Sciatic nerve (tissue), 2 donors: ENCODE results near the gene BICDL2. TPM values are rescaled to one million over a fixed set of nuclear protein-coding genes. Genes with fewer than 3 reads are reported as not detected.
"Not testable (repeated sequence)": the region's sequence is repeated elsewhere in the genome, so short reads cannot be mapped to it uniquely, and the experiment has no call there.

Experiments
- ATAC-seq: fragments of 200-7000 bp; cut with Tn5 transposase; one replicate; pipeline ENCODE4 v1.9.1; 2020; ENCODE audit warnings: mild to moderate bottlenecking, moderate library complexity
- DNase-seq: peaks from one replicate; pipeline ENCODE4 v3.0.0-alpha.2; 2020; ENCODE audit warnings: low spot score
- intact Hi-C: fragments of 100-400 bp; cut with DNase I; formaldehyde crosslinking; loops from one replicate; pipeline ENCODE4 v1.14.2; 2022
- total RNA-seq: library from RNA; stranded (reverse); fragmentation: NEBNext Ultra II Directional; extraction: Animal tissue kit (Norgen Biotek cat#: 25700); gene quantifications from one replicate; pipeline ENCODE4 v1.2.1, GENCODE V29; 2021
- donor health status: DM: no; HTN: no; CAD: no.
- donor health status: DM: no; HTN: no; CAD: no.

BICDL2 gene
- total RNA-seq, 1 donor from 2014 or later: 0.22 TPM

DNA sequence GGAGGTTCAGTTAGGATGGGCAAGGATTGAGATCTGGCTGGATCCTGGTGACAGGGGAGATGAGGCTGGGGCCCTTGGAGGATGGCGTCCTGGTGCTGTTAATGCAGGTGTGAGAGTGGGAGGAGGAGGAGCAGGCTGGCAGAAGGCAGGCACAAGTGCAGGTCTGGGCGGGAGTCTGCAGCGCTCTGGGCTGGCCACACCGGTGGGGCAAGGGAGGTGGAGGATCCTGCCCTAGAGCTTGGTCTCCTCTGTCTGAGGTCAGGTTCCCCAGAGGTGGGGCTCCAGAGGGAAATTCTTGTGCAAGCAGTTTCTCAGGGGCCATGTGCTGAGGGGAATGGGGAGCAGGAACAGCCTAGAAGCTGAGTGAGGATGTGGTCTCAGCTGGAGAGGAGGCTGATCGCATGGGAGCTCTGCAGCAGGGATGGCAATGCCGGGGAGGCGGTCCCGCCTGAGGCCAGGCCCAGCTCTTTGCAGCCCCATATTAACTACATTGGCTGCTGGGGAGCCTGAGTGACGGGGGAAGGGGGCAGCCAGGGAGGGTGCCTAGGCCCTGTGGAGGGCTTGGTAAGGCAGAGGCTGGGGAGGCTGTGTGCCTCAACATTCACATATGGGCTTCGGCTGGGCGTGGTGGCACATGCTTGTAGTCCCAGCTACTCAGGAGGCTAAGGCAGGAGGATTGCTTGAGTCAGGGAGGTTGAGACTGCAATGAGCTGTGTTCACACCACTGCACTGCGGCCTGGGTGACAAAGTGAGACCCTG is 16.0 kb upstream of the BICDL2 start:
- DNase-seq, ATAC-seq: not testable (repeated sequence)
- intact Hi-C loops: loop anchor here (10.0 kb wide), 2 partner anchors 62 to 112 kb away; partner anchors contain the start of gene ZNF205

DNA sequence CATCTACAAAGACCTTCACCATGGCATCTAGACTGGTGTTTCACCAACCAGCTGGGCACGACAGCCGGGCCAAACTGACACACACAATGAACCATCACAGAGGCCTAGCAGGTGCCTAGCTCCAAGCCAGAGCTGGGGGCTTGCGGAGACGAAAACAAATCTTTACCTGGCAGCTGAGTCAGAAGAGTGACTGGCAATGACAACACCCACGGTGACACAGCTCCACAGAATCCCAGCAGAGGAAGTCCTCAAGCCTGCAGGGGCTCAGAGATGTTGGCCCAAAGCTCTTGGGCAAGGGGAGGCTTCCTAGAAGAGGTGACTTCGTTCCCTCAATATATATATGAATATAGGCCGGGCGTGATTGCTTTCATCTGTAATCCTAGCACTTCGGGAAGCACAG is 14.8 kb upstream of the BICDL2 start:
- no peak for ATAC-seq
- intact Hi-C loops: loop anchor here (10.0 kb wide), 2 partner anchors 63 to 113 kb away; partner anchors contain the start of gene ZNF205

DNA sequence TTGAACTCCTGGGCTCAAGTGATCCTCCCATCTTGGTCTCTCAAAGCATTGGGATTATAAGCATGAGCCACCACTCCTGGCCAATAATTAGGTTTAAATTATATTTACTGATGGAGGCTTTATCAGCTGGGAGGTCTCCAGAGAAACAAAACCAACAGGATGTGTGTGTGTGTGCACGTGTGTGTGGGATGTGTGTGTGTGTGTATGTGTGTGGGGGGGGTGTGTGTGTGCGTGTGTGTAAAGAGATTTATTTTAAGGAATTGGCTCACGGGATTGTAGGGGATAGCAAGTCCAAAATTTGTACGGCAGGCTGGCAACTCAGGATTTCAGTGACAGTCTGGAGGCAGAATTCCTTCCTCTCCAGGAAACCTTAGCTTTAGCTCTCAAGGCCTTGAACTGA is 14.3 kb upstream of the BICDL2 start:
- DNase-seq: no peak

More for the DNA sequence above, 14.8 kb upstream of the BICDL2 start:
- no peak for DNase-seq

DNA sequence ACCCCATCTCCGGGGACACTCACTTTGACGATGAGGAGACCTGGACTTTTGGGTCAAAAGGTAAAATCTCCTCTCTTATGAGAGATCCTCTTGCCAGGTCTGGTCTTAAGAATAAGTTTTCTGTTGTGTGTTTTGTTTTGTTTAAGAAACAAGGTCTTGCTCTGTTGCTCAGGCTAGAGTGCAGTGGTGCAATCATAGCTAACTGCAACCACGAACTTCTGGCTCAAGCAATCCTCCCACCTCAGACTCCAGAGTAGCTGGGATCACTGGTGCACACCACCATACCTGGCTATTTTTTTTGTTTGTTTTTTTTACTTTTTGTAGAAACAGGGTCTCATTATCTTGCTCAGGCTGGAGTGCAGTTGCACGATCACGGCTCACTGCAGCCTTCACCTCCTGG is 13.7 kb upstream of the BICDL2 start:
- DNase-seq: no peak
- ATAC-seq: no peak
- intact Hi-C loops: loop anchor here (10.0 kb wide), 2 partner anchors 64 to 114 kb away; partner anchors contain the start of gene ZNF205

More for the DNA sequence above, 14.3 kb upstream of the BICDL2 start:
- intact Hi-C loops: loop anchor here (10.0 kb wide), 2 partner anchors 64 to 114 kb away; partner anchors contain the start of gene ZNF205
- ATAC-seq: no peak

DNA sequence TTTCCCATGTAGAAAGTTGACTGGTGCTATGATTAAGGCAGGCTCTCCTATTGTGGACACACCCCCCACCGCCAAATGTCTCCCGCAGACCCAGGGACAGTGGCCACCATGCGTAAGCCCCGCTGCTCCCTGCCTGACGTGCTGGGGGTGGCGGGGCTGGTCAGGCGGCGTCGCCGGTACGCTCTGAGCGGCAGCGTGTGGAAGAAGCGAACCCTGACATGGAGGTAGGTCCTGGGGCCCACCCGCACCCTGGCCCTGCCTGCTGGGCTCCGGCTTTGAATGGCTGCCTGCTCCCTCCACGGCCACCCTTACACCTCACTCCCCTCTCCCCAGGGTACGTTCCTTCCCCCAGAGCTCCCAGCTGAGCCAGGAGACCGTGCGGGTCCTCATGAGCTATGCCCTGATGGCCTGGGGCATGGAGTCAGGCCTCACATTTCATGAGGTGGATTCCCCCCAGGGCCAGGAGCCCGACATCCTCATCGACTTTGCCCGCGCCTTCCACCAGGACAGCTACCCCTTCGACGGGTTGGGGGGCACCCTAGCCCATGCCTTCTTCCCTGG is 13.3 kb upstream of the BICDL2 start:
- ATAC-seq (no peak), DNase-seq (no peak)
- intact Hi-C loops: loop anchor here (10.0 kb wide), 2 partner anchors 65 to 115 kb away; partner anchors contain the start of gene ZNF205

DNA sequence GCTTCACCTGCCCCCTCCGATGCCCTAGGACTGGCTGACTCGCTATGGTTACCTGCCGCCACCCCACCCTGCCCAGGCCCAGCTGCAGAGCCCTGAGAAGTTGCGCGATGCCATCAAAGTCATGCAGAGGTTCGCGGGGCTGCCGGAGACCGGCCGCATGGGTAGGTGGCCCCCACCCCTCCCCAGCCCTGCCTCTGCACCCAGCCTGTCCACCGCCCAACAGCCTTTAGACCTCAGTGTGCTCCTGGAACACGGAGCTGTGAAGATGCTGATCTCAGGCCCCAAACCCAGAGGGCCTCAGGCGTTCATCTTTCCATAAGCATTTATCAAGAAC is 10.6 kb upstream of the BICDL2 start:
- DNase-seq (no peak), ATAC-seq (no peak)
- intact Hi-C loops: no loop called here

DNA sequence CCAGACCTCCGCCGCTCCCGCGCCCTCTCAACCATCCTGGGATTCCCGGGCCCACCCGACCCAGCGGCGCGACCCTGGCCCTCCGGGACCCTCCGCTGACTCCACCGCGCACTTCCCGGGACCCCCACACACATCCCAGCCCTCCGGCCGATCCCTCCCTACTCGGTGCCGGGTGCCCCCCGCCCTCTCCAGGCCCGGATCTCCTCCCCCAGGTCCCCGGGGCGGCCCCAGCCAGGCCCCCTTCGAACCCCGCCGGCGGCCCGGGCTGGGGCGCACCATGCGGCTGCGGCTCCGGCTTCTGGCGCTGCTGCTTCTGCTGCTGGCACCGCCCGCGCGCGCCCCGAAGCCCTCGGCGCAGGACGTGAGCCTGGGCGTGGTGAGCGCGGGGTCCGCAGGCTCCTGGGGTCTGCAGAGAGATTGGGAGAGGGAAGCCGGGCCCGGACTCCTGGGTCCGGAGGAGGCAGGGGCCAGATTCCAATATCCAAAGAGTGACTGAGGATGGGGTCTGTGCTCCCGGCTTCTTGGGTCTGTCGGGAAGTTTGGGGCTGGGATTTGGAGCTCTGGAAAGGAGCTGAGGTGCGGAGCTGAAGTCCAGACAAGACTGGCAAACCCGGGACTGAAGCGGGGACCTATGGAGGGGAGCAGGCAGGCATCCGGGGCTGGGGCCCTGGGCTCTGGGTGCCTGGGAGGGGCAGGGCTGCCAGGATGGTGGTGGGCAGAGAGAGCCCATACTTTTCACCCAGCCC is 10.1 kb upstream of the BICDL2 start:
- ATAC-seq (peak; percentile 19), DNase-seq (no peak)
- intact Hi-C loops: no loop called here

DNA sequence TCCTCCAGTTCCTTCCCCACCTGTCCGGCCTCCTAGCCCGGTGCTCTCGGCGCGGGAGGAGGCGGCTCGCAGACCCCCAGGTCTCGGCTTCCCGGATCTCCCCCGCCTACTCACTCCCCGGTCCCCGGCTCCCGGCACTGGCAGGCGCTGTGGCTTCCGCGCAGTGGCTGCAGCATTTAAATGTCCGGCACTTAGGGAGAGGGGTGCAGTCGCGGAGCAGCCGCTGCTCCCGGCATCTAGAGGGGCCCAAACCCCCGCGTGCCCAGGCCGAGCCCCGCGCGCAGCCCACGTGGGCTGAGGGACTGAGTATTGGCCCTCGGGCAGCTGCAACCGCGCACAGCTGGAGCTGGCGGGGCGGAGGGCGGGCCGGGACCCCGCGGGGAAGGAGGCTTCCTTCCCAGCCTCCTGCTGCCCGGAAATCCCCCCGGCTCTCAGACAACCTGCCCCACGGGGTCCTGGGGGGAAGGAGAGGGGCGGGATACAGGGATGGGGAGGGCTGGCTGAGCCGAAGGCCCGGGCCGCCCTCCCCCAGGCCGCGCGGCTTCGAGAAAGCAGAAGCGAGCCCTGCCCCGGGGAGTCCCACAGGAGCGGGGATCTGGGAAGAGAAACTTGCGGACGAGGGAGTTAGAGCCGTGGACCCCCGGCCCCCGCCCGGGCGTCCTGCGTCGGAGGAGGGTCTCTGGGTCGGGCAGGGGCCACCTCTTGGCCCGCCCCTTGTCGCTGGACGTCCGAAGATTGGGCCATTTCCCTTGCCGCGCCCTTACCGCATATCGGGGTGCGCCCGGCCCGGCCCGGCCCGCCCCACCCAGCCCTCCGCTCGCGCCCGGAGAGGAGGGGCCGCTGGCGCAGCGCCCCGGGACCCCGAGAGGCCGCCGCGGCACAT is 9.3 kb upstream of the BICDL2 start, which contains the start of gene MMP25:
Gene MMP25, plus strand, starts transcription at position 804 of the 883 bp plus-strand sequence. CDS start 357 bp downstream, outside the sequence.
- intact Hi-C loops: no loop called here
- peak; percentile 41 for ATAC-seq
- DNase-seq: no peak

DNA sequence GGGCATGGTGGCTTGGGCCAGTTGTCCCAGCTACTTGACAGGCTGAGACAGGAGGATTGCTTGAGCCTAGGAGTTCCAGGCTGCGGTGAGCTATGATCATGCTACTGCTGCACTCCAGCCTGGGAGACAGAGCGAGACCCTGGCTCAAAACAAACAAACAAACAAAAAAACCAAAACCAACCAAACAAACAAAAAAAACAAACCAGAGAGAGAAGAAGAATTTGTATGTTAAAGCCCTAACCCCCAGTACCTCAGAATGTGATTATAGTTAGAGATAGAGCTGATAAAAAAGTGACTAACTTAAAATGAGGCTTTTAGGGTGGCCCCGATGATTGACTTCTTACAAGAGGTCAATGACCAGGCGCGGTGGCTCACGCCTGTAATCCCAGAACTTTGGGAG is 8.0 kb upstream of the BICDL2 start:
- DNase-seq (no peak), ATAC-seq (no peak)
- intact Hi-C loops: no loop called here

DNA sequence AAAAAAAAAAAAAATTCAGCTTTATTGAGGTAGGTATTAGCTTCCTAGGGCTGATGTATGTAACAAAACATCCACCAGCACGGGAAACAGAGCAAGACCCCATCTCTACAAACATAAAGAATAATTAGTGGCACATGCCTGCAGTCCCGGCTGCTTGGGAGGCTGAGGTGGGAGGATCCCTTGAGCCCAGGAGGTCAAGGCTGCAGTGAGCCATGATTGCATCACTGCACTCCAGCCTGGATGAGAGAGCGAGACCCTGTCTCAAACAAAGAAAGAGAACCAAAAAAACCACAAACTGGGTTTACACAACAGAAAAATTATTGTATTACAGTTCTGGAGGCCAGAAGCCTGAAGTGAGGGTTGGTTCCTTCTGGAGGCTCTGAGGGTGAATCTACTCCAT is 5.6 kb upstream of the BICDL2 start:
- intact Hi-C loops: no loop called here
- no peak for DNase-seq
- ATAC-seq: no peak

DNA sequence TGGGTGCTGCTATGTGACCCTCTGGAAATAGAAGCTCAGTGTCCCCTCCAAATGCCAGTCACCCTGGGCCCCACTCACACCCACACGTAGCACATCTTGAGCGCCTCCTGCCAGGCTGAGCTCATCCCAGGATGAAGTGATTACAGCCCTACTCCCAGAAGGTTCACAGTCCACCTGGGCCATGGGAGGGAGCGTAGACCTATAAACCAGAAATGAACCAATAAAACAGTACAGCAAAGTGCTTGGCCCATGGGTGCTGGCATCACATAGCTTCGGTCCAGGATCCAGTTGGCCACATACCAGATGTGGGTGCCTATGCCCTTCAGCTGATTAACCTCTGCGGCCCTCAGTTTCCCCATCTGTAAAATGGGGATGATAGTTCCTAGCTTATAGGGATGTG is 2.2 kb upstream of the BICDL2 start:
- intact Hi-C loops: no loop called here
- no peak for DNase-seq
- ATAC-seq: no peak

DNA sequence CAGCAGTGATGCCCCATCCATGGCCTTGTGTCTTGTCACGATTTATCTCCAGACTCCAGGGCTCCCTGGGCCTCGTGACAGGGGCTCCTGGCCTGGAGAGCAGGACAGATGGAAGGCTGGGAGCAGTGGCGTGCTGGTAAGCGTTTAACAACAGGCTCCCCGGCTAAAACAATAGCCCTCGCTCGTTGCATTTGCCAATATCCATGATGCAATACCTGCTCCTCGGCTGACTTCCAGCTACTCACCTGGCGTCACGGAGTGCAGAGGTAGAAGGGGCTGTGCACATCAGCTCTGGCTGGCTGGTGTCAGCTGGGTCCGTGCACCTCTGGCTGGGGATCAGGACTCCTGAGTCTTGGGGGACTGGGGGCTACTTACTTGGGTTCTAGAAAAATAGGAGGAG is 1.5 kb upstream of the BICDL2 start:
- DNase-seq (no peak), ATAC-seq (no peak)
- intact Hi-C loops: no loop called here

DNA sequence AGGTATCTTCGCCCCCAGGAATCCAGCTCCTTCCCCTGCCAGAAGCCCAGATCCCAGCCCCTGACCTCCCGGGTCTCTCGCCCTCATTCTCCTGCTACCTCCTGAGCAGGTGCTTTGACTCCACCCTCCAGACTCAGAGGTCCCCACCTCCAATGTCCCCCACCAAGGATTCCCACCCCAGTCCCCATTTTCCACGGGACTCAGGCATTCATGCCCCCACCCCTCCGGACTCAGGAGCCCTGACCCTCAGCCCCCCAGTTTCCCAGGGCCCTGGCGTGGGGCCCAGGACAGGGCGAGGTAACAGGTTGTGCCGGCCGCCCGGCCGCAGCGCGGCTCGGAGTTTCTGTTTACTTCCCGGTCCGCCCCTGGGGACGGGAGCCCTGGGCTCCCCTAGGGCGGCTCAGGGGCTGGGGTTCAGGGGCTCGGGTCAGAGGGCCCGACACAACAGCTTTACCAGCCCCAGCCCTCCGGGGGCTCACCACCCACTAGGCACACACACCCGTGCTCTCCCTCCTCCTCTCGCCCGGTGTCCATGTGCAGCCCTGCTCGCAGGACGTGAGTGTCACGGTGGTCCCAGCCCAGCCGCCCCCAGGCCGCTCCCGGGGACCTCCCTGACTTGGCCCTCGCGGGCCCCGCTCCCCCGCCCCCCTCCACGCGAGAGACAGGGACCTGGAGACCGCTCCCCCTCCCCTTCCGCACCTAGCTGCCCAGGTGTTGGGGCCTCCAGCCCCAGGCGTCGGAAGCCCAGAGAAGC is 595 bp downstream of the BICDL2 start:
- ATAC-seq: no peak
- intact Hi-C loops: no loop called here
- no peak for DNase-seq

DNA sequence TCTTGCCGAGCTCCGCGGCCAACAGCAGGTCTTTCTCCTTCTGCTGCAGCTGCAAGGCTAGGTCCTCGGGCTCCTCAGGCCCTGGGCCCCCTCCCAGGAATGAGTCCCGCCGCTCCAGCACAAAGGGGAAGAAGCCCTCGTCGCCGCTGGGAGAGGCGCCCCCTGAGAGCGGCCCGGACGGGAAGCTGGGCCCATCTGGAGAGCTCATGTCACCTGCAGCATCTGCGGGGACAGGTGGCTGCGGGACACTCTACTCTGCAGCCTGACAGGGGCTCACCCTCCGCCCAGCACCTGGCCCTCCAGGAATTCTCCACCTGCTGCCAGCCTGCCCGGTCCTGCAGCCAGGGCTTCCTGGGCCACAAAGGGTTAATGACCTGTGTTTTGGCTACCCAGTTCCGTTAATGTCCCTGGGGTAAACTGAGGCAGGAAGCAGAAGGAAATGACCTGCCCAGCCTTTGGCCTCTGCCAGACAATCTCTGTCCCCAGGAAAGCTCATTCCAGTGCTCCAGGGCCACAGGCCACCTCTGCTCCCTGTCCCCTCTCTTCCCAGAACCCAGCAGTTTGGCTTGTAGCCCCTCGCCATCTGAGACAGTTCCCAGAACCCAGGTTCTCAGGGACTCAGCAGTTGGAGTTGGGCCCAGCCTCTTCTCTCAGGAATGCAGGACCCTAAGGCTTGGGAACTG is 1.3 kb downstream of the BICDL2 start:
- intact Hi-C loops: no loop called here
- no peak for DNase-seq
- ATAC-seq: no peak

DNA sequence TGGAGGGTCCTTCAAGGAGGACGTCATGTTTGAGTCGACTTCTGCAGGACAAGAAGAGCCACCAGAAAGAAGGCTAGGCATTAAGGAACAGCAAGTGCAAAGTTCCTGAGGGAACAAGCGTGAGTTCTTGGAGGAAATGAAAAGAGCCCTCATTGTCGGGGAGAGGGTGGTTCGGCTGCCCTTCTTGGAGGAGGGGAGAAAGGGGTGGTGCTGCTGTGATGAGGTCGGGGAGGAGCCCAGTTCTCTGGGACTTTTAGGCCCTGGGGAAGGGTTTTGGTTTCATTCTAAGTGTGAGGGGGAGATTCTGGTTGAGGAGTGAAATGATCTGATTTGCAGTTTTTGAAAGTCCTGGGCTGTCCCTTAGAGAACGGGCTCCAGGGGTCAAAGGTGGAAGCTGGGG is 4.1 kb downstream of the BICDL2 start:
- intact Hi-C loops: no loop called here
- ATAC-seq (no peak), DNase-seq (no peak)

DNA sequence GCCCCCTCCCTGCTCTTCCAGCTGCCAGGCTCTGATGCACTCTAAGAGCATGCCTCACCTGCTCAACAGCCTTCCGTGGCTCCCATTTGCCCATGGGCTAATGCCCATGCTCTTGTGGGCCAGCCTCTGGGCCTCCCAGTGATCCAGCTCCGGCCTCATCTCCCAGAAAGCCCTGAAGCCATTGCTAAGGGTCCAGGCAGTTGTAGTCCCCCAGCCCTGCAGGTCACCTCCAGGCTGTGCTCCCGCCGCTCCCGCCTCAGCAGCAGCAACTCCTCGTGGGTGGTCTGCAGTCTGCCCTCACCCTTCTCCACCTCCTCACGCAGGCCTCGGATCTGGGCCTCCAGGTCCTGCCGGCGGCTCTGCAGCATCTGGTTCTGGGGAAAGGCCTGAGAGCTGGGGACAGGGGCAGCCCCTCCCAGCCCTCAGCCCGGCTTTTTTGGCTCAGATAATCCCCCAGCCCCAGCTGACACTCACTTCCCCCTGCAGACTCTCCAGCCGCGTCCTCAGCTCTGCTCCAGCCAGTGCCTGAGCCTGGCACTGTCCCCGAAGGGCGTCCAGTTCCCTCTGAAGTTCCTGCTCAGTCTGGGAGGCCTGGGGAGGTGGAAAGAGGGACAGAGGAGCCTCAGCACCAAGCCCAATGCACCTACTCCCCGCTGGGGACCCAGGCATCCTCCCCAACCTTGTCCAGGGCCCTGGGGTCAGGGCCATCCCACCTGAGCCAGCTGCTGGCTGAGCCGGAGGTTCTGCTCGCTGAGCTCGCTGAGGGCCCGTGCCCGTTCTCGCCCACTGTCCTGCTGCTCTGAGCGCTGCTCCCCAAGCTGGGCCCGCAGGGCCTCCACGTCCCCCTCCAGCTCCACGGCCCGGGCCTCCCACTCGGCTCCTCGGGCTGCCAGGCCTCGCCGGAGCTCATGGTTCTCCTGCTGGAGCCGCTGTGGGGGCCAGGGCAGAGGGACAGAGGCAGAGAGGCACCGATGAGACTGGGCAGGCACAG is 6.2 kb downstream of the BICDL2 start:
- DNase-seq (no peak), ATAC-seq (no peak)
- intact Hi-C loops: no loop called here
